Muscle of leg (tissue), 11 donors: Measurements from ENCODE around the gene PLEKHN1. TPM values are rescaled to one million over a fixed set of nuclear protein-coding genes. Genes with fewer than 3 reads are reported as not detected.
A peak's percentile ranks its signal among the peaks of the same experiment; 100 is the strongest.
"Not testable (repeated sequence)": the region's sequence is repeated elsewhere in the genome, so short reads cannot be mapped to it uniquely, and the experiment has no call there.

Source experiments
- DNase-seq: peaks from one replicate; pipeline ENCODE4 v3.0.0; 2013
- H3K27ac ChIP-seq: one replicate; pipeline ENCODE4 v1.5.1; 2013; ENCODE audit warnings: mild to moderate bottlenecking, low read length, control low read depth
- H3K27me3 ChIP-seq: one replicate; pipeline ENCODE4 v1.6.1; 2013; ENCODE audit warnings: low read length; ENCODE audit not compliant: control insufficient read depth, insufficient read depth
- H3K36me3 ChIP-seq: one replicate; pipeline ENCODE4 v1.6.1; 2013; ENCODE audit warnings: low read length; ENCODE audit not compliant: control insufficient read depth, insufficient read depth
- H3K4me1 ChIP-seq: one replicate; pipeline ENCODE4 v1.6.1; 2013; ENCODE audit warnings: low read length; ENCODE audit not compliant: control insufficient read depth, insufficient read depth
- H3K4me3 ChIP-seq: one replicate; pipeline ENCODE4 v1.5.1; 2013; ENCODE audit warnings: low read length, control low read depth
- H3K9me3 ChIP-seq: replicated peaks from 2 replicates; pipeline ENCODE4 v1.6.1; 2013; ENCODE audit warnings: low read depth, low read length; ENCODE audit not compliant: control insufficient read depth
- WGBS: methylation state at CpG from one replicate; pipeline ENCODE4 v1.1.5; 2013; ENCODE audit warnings: missing lambda C conversion rate; ENCODE audit not compliant: insufficient coverage; 5-methylcytosine and 5-hydroxymethylcytosine counted together
- polyA plus RNA-seq, 8 donors: library from polyadenylated mRNA; unstranded; fragments of 120-200 nt; gene quantifications; one replicate each; pipeline versions ENCODE4 v1.2.1 to v1.2.3, GENCODE V29; 2013; ENCODE audit warnings: inconsistent platforms in 1 of 8, low replicate concordance in 1 of 8; ENCODE audit not compliant: insufficient read length in 8 of 8, insufficient read depth in 1 of 8
- total RNA-seq: library from RNA; stranded (reverse); fragments of 120-200 nt; gene quantifications from one replicate; pipeline ENCODE4 v1.2.4, GENCODE V29; 2013

Gene PLEKHN1
- total and polyA plus RNA-seq, 9 donors: 0.14 to 1.3 (median 0.53) TPM; not detected in 6

DNA sequence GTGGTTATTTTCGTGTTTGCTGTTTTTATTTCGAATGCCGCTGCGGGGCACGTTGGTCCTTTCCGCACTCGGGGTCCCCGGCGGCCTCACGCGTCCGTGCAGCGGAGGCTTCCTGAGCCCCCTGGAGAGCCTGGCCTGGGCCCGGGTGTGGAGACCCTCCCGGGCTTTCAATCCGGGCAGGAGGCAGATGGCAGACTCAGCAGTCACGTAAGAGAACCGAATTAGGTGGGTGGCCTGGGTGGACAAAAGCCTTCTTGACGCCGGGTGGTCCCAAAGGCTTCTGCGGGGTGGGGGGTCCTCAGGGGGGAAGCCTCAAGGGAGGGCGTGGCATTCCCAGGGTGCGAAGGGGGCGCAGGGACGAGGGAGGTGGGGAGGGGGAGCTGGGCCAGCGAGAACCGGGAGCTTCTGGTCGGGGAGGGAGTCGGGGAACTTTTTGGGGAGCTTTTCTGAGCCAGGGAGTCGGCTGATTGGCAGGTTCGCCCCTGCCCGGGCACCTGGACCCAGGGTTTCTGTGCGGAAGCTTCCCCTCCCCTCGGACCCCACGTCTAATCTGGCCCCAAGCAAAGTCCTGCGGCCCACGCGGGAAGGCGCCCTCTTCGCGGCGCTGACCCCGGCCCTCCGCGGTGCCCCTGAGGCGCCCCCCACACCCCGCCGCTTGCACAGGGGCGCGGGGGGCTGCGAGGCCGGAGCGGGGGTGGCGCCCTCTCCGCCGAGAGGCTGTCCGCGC is 34.9 kb downstream of the PLEKHN1 start:
- Histone ChIP-seq H3K4me3 (peak overlapping the region; percentile 91), H3K4me1 (peaks cover 66% of the 10 kb centered on the region), H3K36me3 (peaks cover 7% of the 10 kb centered on the region), H3K27me3 (peaks cover 30% of the 10 kb centered on the region), H3K9me3 (no peaks in the 10 kb centered on the region), H3K27ac (peak overlapping the region; percentile 99)
- 1% methylated on average over 37 of the region's 58 CpGs for WGBS
- peak; percentile 40 for DNase-seq

DNA sequence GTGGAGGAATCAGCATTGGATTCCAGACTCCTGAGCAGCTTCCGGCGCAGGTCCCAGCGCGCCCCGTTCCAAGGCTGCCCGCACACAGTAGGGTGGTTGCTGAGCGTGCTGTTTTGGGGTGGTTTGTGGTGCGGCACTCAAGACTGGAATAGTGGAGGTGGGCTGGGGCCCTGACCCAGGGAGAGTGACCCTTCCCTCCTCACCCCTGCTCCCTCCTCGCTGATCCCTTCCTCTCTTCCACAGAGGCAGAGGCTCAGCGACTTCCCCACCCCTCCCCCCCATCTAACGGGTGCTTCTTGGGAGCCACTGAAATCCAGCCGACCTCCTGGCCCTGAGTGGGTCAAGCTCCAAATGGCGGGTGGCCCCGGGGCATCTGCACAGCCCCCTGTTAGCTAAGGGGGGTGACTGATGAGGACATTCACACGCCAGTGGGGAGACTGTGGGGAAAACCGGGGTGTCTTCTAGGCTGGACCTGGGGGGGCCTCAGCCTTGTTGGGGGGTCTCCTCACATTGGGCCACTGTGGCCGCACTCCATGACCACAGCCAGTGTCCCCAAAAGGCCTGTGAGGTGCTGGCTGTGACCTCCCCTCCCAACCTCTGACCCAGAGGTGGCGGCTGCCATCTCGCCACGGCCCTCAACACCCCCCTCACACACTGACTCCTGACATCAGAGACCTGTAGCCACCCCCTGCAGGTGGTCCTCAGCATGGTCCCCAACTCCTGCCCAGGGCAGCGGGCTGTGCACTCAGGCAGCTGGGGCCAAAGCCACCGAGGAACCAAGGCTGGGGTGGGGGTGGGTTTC is 37.5 kb downstream of the PLEKHN1 start:
- Histone ChIP-seq H3K27ac (peak overlapping the region; percentile 95), H3K9me3 (no peaks in the 10 kb centered on the region), H3K4me1 (peaks cover 59% of the 10 kb centered on the region), H3K36me3 (peaks cover 7% of the 10 kb centered on the region), H3K27me3 (peaks cover 12% of the 10 kb centered on the region), H3K4me3 (no peak overlapping the region)
- peak; percentile 11 for DNase-seq
- WGBS: 67% methylated on average over 8 of the region's 22 CpGs

DNA sequence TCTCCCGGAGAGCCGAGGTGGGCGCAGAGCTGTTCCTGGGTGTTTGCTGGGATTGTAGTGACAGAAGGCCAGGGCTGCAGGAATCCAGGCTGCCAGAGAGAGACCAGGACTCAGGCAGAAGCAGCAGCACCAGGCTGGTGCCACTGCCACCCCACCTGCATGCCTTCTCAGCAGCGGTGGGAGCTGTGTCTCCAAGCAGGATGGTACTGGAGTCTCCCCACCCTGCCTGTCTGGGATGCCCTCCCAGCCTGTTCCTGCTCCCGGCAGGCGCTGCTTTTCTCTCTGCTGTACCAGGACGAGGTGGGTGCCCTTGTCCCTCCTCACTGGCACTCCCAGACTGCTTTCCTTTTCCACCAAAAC is 38.1 kb downstream of the PLEKHN1 start:
- WGBS: 49% methylated on average over 4 of the region's 7 CpGs
- peak overlapping the region; percentile 95 for H3K27ac ChIP-seq
- no peak overlapping the region for H3K4me3 ChIP-seq
- H3K27me3 ChIP-seq: peaks cover 11% of the 10 kb centered on the region
- no peaks in the 10 kb centered on the region for H3K9me3 ChIP-seq
- no peak for DNase-seq
- H3K36me3 ChIP-seq: peaks cover 7% of the 10 kb centered on the region
- H3K4me1 ChIP-seq: peaks cover 58% of the 10 kb centered on the region

DNA sequence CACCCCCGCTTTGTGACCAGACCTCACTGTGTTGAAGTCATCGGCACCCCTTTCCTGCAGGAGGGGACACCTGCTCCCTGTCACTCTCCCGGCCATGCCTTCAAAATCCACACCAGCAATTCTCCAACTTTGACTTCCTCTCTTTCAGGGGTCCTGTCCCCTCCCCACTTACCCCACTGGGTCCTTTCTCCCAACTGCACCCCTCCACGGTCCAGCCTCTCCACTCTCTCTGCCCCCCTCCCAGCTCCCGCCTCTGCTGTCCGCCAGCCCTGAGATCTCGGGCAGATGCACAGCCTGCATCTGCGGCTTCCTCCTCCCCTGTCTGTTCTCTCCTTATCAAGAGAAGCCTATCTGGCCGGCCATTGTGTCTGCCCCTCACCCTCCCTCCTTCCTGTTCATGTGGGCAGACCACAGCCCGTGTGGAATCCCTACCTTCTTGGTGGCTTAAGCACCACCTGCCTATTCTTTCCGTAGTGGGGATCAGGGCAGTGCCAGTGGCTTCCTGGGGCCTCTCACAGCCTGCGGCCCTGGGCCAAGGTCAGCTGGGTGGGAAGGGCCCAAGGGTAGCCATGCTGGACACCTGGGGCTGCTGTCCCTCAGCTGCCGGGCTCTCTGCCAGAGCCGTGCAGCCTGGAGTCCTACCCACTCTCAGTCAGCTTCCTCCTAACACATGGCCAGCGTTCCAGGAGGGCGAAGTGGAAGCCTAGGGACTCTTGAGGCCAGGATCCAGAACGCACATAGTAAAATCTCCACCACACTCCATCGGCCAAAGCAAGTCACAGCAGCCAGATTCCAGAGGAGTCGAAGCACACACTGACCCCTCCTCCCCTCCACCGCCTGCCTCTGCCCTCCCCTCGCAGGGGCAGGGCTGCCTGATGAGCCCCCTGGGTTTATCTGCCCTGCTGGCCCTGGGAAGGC is 38.8 kb downstream of the PLEKHN1 start:
- Histone ChIP-seq H3K4me3 (no peak overlapping the region), H3K27ac (peak overlapping the region; percentile 95), H3K4me1 (peaks cover 56% of the 10 kb centered on the region), H3K9me3 (no peaks in the 10 kb centered on the region), H3K27me3 (peaks cover 9% of the 10 kb centered on the region), H3K36me3 (peaks cover 7% of the 10 kb centered on the region)
- peak; percentile 87 for DNase-seq
- WGBS: 14% methylated on average over 18 of the region's 21 CpGs

DNA sequence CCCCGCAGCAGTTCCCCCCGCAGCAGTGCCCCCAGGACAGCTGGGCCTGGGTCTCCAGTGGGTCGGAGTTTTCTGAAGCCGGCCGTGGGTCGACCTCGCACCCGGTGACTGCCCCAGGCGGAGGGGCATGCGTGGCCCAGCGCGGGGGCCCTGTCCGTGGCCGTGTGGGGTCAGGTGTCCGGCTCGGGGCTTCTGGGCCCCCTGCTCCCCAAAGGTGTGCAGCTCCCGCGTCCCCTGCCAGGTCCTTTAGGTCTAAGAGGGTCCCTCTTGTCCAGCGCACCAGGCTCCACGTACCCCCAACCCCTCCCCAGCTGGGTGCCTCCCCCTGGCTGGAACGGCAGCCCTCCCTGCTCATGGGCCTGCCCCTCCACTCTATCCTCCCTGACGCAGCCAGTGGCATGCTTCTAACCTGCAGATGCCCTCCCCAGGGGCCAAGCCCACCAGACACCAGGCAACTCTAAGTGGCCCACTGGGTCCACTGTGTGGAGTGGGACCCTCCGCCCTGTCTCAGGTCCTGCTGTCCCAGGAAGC is 39.6 kb downstream of the PLEKHN1 start:
- peaks cover 51% of the 10 kb centered on the region for H3K4me1 ChIP-seq
- no peaks in the 10 kb centered on the region for H3K9me3 ChIP-seq
- DNase-seq: no peak
- H3K27ac ChIP-seq: peak overlapping the region; percentile 95
- no peak overlapping the region for H3K4me3 ChIP-seq
- peaks cover 7% of the 10 kb centered on the region for H3K27me3 ChIP-seq
- H3K36me3 ChIP-seq: peaks cover 7% of the 10 kb centered on the region
- 30% methylated on average over 22 of the region's 23 CpGs for WGBS

DNA sequence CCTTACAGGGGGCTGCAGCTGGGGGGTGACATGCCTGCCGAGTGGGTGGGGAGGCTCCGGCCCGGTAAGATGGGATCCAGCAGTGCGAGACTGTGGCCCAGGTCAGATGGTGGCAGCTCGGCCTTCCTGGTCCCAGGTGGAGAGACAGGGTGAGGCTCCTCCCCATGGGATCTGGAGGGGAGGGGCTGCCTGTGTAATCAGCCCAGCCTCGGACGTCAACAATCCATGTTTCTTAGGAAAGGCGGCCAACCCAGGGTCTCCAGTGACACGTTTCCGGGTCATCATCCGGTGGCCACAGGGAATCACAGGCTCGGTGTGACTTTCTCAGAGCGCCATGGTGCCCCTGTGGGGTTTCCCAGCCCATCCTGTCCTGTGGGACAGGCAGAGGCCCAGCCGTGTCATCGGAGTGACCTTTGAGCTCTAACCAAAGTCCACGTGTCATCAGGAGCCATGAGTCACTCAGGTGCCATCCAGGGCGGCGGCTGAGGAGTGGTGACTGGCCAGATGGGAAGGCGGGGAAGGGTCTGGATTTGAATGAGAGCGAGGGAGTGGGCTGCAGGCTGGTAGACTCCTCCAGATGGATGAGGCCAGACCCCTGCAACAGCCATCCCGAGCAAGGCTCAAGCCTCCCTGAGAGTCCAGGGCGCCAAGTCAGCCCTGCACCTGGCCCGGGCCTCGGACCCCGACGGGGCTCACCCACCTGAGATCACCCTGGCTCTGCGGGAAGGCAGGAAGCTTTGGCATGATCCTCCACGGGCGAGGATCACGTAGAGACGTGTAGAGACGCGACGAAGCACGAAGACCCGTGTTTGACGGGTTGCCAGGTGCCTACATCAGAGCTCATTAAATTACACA is 40.2 kb downstream of the PLEKHN1 start:
- 71% methylated on average over 37 of the region's 37 CpGs for WGBS
- Histone ChIP-seq H3K9me3 (peaks cover 2% of the 10 kb centered on the region), H3K27ac (peak overlapping the region; percentile 51), H3K4me1 (peaks cover 45% of the 10 kb centered on the region), H3K36me3 (peaks cover 7% of the 10 kb centered on the region), H3K27me3 (peaks cover 2% of the 10 kb centered on the region), H3K4me3 (no peak overlapping the region)
- DNase-seq: peak; percentile 43

DNA sequence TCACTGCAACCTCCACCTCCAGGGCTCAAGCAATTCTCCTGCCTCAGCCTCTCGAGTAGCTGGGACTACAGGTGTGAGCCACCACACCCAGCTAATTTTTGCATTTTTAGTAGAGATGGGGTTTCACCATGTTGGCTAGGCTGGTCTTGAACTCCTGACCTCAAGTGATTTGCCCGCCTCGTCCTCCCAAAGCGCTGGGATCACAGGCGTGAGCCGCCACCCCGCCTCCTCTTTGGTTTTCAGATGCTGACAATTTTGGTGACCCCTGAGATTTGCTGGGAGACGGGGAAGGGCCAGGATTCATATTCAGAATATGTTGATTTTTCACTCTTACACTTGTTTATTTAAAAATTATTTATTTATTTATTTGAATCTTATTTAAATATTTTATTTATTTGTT is 43.8 kb downstream of the PLEKHN1 start:
- not testable (repeated sequence) for H3K4me3 ChIP-seq, DNase-seq
- 50% methylated on average over 2 of the region's 8 CpGs for WGBS

DNA sequence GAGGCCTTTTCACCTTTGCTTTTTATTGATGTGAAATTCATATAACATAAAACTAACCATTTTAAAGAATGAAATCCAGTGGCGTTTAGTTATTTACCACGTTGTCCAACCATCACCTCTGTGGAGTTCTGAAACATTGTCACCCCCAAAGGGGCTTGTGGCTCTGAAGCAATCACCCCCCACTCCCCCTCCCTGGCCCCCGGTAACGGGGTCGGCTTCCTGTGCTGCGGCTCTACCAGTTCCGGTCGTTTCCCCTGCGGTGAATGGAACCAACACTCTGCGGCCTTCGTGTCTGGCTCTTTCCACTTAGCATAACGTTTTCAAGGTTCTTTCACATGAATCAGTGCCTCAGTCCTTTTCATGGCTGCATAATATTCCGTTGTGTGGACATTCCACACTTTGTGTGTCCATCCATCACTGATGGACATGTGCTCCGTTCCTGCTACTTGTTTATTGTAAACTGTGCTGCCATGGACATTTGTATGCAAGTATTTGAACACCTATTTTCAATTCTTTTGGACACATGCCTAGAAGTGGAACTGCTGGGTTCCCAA is 45.2 kb downstream of the PLEKHN1 start:
- peaks cover 30% of the 10 kb centered on the region for H3K4me1 ChIP-seq
- H3K4me3 ChIP-seq: no peak overlapping the region
- WGBS: 82% methylated on average over 14 of the region's 14 CpGs
- no peak overlapping the region for H3K27ac ChIP-seq
- DNase-seq: no peak
- no peaks in the 10 kb centered on the region for H3K27me3 ChIP-seq
- H3K36me3 ChIP-seq: no peaks in the 10 kb centered on the region
- peaks cover 3% of the 10 kb centered on the region for H3K9me3 ChIP-seq

More for the DNA sequence above, 43.8 kb downstream of the PLEKHN1 start:
- not testable (repeated sequence) for H3K36me3 ChIP-seq, H3K27me3 ChIP-seq, H3K27ac ChIP-seq, H3K9me3 ChIP-seq
- peaks cover 39% of the 10 kb centered on the region for H3K4me1 ChIP-seq

DNA sequence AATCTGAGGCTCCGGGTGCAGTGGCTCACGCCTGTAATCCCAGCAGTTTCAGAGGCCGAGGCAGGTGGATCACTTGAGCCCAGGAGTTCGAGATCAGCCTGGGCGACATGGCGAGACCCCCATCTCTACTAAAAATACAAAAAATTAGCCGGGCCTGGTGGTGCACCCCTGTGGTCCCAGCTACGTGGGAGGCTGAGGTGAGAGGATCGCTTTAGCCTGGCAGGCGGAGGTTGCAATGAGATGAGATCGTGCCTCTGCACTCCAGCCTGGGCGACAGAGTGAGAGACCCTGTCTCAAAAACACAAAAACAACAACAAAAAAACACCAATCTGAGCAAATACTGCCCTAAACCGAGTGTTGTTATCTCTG is 46.4 kb downstream of the PLEKHN1 start:
- H3K9me3 ChIP-seq, DNase-seq, H3K27me3 ChIP-seq, H3K36me3 ChIP-seq: not testable (repeated sequence)
- Histone ChIP-seq H3K4me3 (peak overlapping the region; percentile 95), H3K4me1 (peaks cover 26% of the 10 kb centered on the region), H3K27ac (peak overlapping the region; percentile 94)
- 40% methylated on average over 2 of the region's 13 CpGs for WGBS
